HCT116 (cell line): ENCODE results near the gene KMO. TPM values are rescaled to one million over a fixed set of nuclear protein-coding genes. Genes with fewer than 3 reads are reported as not detected.

Experiments
- ATAC-seq: fragments of 200-7000 bp; cut with Tn5 transposase; 2 replicates; pipeline ENCODE4 v1.9.1; 2020; ENCODE audit warnings: mild to moderate bottlenecking, moderate library complexity
- BruUV-seq: library from RNA; stranded (reverse); fragments of 400-500 nt; replicated peaks from 2 replicates; lab custom pipeline; 2021; lab: Mats Ljungman, UMichigan
- CTCF ChIA-PET: fragments of 300-600 bp; sonication (Branson Sonifier 250); formaldehyde crosslinking; loops from one replicate; lab custom pipeline; 2021; ENCODE audit warnings: antibody characterized with exemption; lab: Charles Lee
- POLR2A ChIA-PET: fragments of 300-600, 350-600 bp; sonication (Branson Sonifier 250); formaldehyde crosslinking; loops from one replicate; lab custom pipeline; 2021; ENCODE audit warnings: antibody characterized with exemption; lab: Charles Lee
- RAD21 ChIA-PET, 2 experiments: fragments of 300-600 bp; sonication (Branson Sonifier 250); formaldehyde crosslinking; loops; one replicate each; lab custom pipeline; 2023; ENCODE audit warnings: low total read pairs in 2 of 2; ENCODE audit not compliant: uncharacterized antibody in 2 of 2, unreplicated experiment in 2 of 2, low non-redundant PET in 1 of 2; lab: Charles Lee
- DNase-seq: peaks from one replicate; pipeline ENCODE4 v3.0.0-alpha.2; 2010; ENCODE audit warnings: low read depth, low spot score
- H2AFZ ChIP-seq: fragments of 200-600 bp; shearing (Covaris generic), sonication (generic); 2 replicates; pipeline ENCODE4 v1.6.1; 2017; ENCODE audit warnings: low read depth, mixed run types, mixed read lengths, antibody characterized with exemption, low read length; ENCODE audit not compliant: poor library complexity, severe bottlenecking
- H3K27ac ChIP-seq: 2 replicates; pipeline ENCODE4 v1.5.1; 2012; ENCODE audit warnings: low read depth, low read length
- H3K27me3 ChIP-seq: fragments of 200-600 bp; sonication (generic); 2 replicates; pipeline ENCODE4 v1.6.1; 2016; ENCODE audit warnings: mixed run types, low read length, mixed read lengths; ENCODE audit not compliant: insufficient read depth
- H3K36me3 ChIP-seq, 2 experiments: fragments of 200-500 bp in 1 of 2; fragments of 200-600 bp in 1 of 2; sonication (Bioruptor generic) in 1 of 2; sonication (generic) in 1 of 2; 2 replicates each; pipeline versions ENCODE4 v1.5.1 to v1.6.1; 2014 to 2016; ENCODE audit warnings: low read length in 2 of 2, inconsistent platforms in 1 of 2, mixed read lengths in 1 of 2, mixed run types in 1 of 2; ENCODE audit not compliant: insufficient read depth in 2 of 2, control insufficient read depth in 1 of 2
- H3K4me1 ChIP-seq, 2 experiments: fragments of 200-600 bp in 1 of 2; sonication (generic) in 1 of 2; 2 replicates each; pipeline versions ENCODE4 v1.5.1 to v1.6.1; 2012 to 2017; ENCODE audit warnings: low read length in 2 of 2, inconsistent platforms in 1 of 2, mild to moderate bottlenecking in 1 of 2, mixed read lengths in 1 of 2, mixed run types in 1 of 2, moderate library complexity in 1 of 2; ENCODE audit not compliant: insufficient read depth in 2 of 2, control insufficient read depth in 1 of 2
- H3K4me2 ChIP-seq: fragments of 200-600 bp; sonication (generic); 2 replicates; pipeline ENCODE4 v1.6.1; 2017; ENCODE audit warnings: mixed run types, low read length, mixed read lengths
- H3K4me3 ChIP-seq, 2 experiments: fragments of 200-600 bp in 1 of 2; sonication (generic) in 1 of 2; replicated peaks in 1 of 2; 2 replicates each; pipeline ENCODE4 v1.5.1; 2011 to 2016; ENCODE audit warnings: low read length in 2 of 2, control low read depth in 1 of 2, low read depth in 1 of 2, mild to moderate bottlenecking in 1 of 2, mixed read lengths in 1 of 2, mixed run types in 1 of 2
- H3K79me2 ChIP-seq: fragments of 200-600 bp; sonication (generic); 2 replicates; pipeline ENCODE4 v1.6.1; 2017; ENCODE audit warnings: mild to moderate bottlenecking, mixed run types, low read length, moderate library complexity, mixed read lengths; ENCODE audit not compliant: insufficient read depth
- H3K9ac ChIP-seq: fragments of 200-600 bp; sonication (generic); 2 replicates; pipeline ENCODE4 v1.6.1; 2016; ENCODE audit warnings: low read length, mixed read lengths
- H3K9me2 ChIP-seq: fragments of 200-600 bp; sonication (generic), shearing (Covaris generic); 2 replicates; pipeline ENCODE4 v1.6.1; 2017; ENCODE audit warnings: mixed run types, mild to moderate bottlenecking, moderate library complexity; ENCODE audit not compliant: insufficient read depth
- H3K9me3 ChIP-seq, 2 experiments: fragments of 200-500 bp in 1 of 2; fragments of 200-600 bp in 1 of 2; sonication (Bioruptor generic) in 1 of 2; sonication (generic) in 1 of 2; 2 replicates each; pipeline ENCODE4 v1.6.1; 2014 to 2017; ENCODE audit warnings: low read length in 2 of 2, mixed read lengths in 2 of 2, inconsistent platforms in 1 of 2, low read depth in 1 of 2, mild to moderate bottlenecking in 1 of 2, mixed run types in 1 of 2, moderate library complexity in 1 of 2; ENCODE audit not compliant: control insufficient read depth in 1 of 2, insufficient read depth in 1 of 2
- H4K20me1 ChIP-seq: fragments of 200-600 bp; sonication (generic), shearing (Covaris generic); 2 replicates; pipeline ENCODE4 v1.6.1; 2017; ENCODE audit warnings: mixed run types, mild to moderate bottlenecking, moderate library complexity; ENCODE audit not compliant: insufficient read depth
- ATF3 ChIP-seq: IDR thresholded peaks from 2 replicates; pipeline ENCODE4 v1.6.1; 2012
- CBX3 ChIP-seq: IDR thresholded peaks from 2 replicates; pipeline ENCODE4 v1.6.1; 2012; ENCODE audit warnings: low read depth
- REST ChIP-seq: IDR thresholded peaks from 2 replicates; pipeline ENCODE4 v1.6.1; 2012; ENCODE audit warnings: low read depth
- SP1 ChIP-seq: IDR thresholded peaks from 2 replicates; pipeline ENCODE4 v1.6.1; 2012; ENCODE audit warnings: low read depth
- ZBTB33 ChIP-seq: IDR thresholded peaks from 2 replicates; pipeline ENCODE4 v1.6.1; 2011; ENCODE audit warnings: mild to moderate bottlenecking, low read length, moderate library complexity; ENCODE audit not compliant: insufficient replicate concordance; ENCODE audit errors: extremely low read depth
- intact Hi-C: fragments of 100-400 bp; cut with micrococcal nuclease; formaldehyde crosslinking; loops from 2 replicates; pipeline ENCODE4 v1.10.0; 2022
- total RNA-seq: library from RNA; stranded (reverse); gene quantifications from one replicate; pipeline ENCODE4 v1.2.1, GENCODE V29; 2021; ENCODE audit not compliant: unreplicated experiment

KMO gene
- total RNA-seq, 1 experiment from 2014 or later, result not detected

- DNase-seq (no peak), ATAC-seq (no peak)
- no peaks in the 10 kb centered on the region for H3K9me3 ChIP-seq
- no peak overlapping the region for H3K9ac ChIP-seq
- intact Hi-C loops, result no loop called here
- no peak overlapping the region for H3K4me3 ChIP-seq
- CTCF ChIA-PET, result no interaction called here
- H3K27ac ChIP-seq, result no peak overlapping the region
- 0 out of 2 replicates have a peak, but pooled peaks cover 6% of the 10 kb centered on the region for H3K27me3 ChIP-seq
- RAD21 ChIA-PET, result no interaction called here
- POLR2A ChIA-PET, result no interaction called here
- no peaks in the 10 kb centered on the region for H3K9me2 ChIP-seq
- TF ChIP-seq CBX3 (no peak), SP1 (no peak), REST (no peak), ZBTB33 (no peak), ATF3 (no peak)
- BruUV-seq, result no TSS peak
- H3K4me2 ChIP-seq, result no peak overlapping the region
- no peaks in the 10 kb centered on the region for H3K36me3 ChIP-seq
- H2AFZ ChIP-seq, result no peak overlapping the region
- H3K4me1 ChIP-seq, result no peaks in the 10 kb centered on the region
- no peaks in the 10 kb centered on the region for H3K79me2 ChIP-seq
- no peaks in the 10 kb centered on the region for H4K20me1 ChIP-seq
Observed at GRCh38 chr1:241569848-241570247, 37.7 kb downstream of the KMO start.
